CD4-positive, CD25-positive, alpha-beta regulatory T cell (primary cell): ENCODE results near the gene CD70. TPM values are rescaled to one million over a fixed set of nuclear protein-coding genes. Genes with fewer than 3 reads are reported as not detected.

Source experiments
- ATAC-seq, 2 donors: fragments of 150-1000 bp; cut with Tn5 transposase; one replicate each; pipeline ENCODE4 v1.10.0; 2021; ENCODE audit warnings: low read depth in 2 of 2, moderate number of reproducible peaks in 2 of 2, moderate library complexity in 1 of 2
- DNase-seq, 3 donors: peaks; one replicate each; pipeline versions ENCODE4 v3.0.0 to v3.0.0-alpha.2; 2012 to 2022; ENCODE audit warnings: mixed read lengths in 1 of 3
- H3K27ac ChIP-seq: one replicate; pipeline ENCODE4 v1.7.0; 2013; ENCODE audit warnings: mild to moderate bottlenecking, low read length; ENCODE audit not compliant: insufficient read depth, poor library complexity, severe bottlenecking
- H3K27me3 ChIP-seq: one replicate; pipeline ENCODE4 v1.7.0; 2013; ENCODE audit warnings: low read length; ENCODE audit not compliant: control insufficient read depth, insufficient read depth
- H3K36me3 ChIP-seq: one replicate; pipeline ENCODE4 v1.7.0; 2013; ENCODE audit warnings: mild to moderate bottlenecking, low read length, moderate library complexity; ENCODE audit not compliant: control insufficient read depth, insufficient read depth
- H3K4me1 ChIP-seq: 2 replicates; pipeline ENCODE4 v1.7.0; 2013; ENCODE audit warnings: mild to moderate bottlenecking, low read length; ENCODE audit not compliant: insufficient read depth, control insufficient read depth, poor library complexity, severe bottlenecking
- H3K4me3 ChIP-seq: one replicate; pipeline ENCODE4 v1.7.0; 2013; ENCODE audit warnings: low read depth, mild to moderate bottlenecking, low read length, moderate library complexity
- H3K9me3 ChIP-seq, 2 experiments: 1 replicate in 1 of 2; 2 replicates in 1 of 2; pipeline ENCODE4 v1.7.0; 2013; ENCODE audit warnings: low read length in 2 of 2, mild to moderate bottlenecking in 1 of 2, moderate library complexity in 1 of 2; ENCODE audit not compliant: control insufficient read depth in 2 of 2
- H3K27ac Mint-ChIP-seq, 3 donors: one replicate each; pipeline ENCODE4 v1.8.0; 2020 to 2022; ENCODE audit warnings: mild to moderate bottlenecking in 3 of 3, mixed read lengths in 3 of 3, moderate library complexity in 2 of 3
- H3K27me3 Mint-ChIP-seq: one replicate; pipeline ENCODE4 v1.8.0; 2022; ENCODE audit warnings: mild to moderate bottlenecking, mixed read lengths
- H3K36me3 Mint-ChIP-seq: one replicate; pipeline ENCODE4 v1.8.0; 2020; ENCODE audit warnings: mixed read lengths
- H3K4me1 Mint-ChIP-seq, 4 donors: one replicate each; pipeline ENCODE4 v1.8.0; 2020 to 2022; ENCODE audit warnings: mixed read lengths in 4 of 4, mild to moderate bottlenecking in 1 of 4
- H3K4me3 Mint-ChIP-seq, 4 donors: one replicate each; pipeline ENCODE4 v1.8.0; 2020 to 2022; ENCODE audit warnings: mild to moderate bottlenecking in 4 of 4, mixed read lengths in 4 of 4, moderate library complexity in 3 of 4
- H3K9me3 Mint-ChIP-seq, 7 donors: one replicate each; pipeline ENCODE4 v1.8.0; 2020 to 2022; ENCODE audit warnings: mixed read lengths in 7 of 7, mild to moderate bottlenecking in 3 of 7, moderate library complexity in 2 of 7
- polyA plus RNA-seq, 4 donors: library from polyadenylated mRNA; unstranded; fragments of 300-500 nt; fragmentation: Illumina TruSeq; gene quantifications; one replicate each; pipeline ENCODE4 v1.2.3, GENCODE V29; 2021
- total RNA-seq: library from RNA; stranded (reverse); gene quantifications from one replicate; pipeline ENCODE4 v1.2.3, GENCODE V29; 2022

Gene CD70
- total and polyA plus RNA-seq, 5 donors from 2014 or later, result 10.0 to 27.2 (median 22.0) TPM

- no peak overlapping the region for H3K4me3 ChIP-seq
- Mint-ChIP-seq H3K27me3 (peaks cover 12% of the 10 kb centered on the region), H3K36me3 (no peaks in the 10 kb centered on the region), H3K4me1 (peaks cover 6 to 41% (median 27%) of the 10 kb centered on the region in 4 donors), H3K27ac (peak overlapping the region in 1 of 3 donors; percentile 38), H3K4me3 (no peak overlapping the region), H3K9me3 (no peaks in the 10 kb centered on the region)
- no peaks in the 10 kb centered on the region for H3K36me3 ChIP-seq
- ATAC-seq (no peak), DNase-seq (no peak)
- no peaks in the 10 kb centered on the region for H3K9me3 ChIP-seq
- H3K27me3 ChIP-seq, result no peaks in the 10 kb centered on the region
- H3K27ac ChIP-seq, result no peak overlapping the region
- H3K4me1 ChIP-seq, result peaks cover 6% of the 10 kb centered on the region
These were observed 5.7 kb upstream of the CD70 start for GRCh38 chr19:6596621-6597020.

DNA sequence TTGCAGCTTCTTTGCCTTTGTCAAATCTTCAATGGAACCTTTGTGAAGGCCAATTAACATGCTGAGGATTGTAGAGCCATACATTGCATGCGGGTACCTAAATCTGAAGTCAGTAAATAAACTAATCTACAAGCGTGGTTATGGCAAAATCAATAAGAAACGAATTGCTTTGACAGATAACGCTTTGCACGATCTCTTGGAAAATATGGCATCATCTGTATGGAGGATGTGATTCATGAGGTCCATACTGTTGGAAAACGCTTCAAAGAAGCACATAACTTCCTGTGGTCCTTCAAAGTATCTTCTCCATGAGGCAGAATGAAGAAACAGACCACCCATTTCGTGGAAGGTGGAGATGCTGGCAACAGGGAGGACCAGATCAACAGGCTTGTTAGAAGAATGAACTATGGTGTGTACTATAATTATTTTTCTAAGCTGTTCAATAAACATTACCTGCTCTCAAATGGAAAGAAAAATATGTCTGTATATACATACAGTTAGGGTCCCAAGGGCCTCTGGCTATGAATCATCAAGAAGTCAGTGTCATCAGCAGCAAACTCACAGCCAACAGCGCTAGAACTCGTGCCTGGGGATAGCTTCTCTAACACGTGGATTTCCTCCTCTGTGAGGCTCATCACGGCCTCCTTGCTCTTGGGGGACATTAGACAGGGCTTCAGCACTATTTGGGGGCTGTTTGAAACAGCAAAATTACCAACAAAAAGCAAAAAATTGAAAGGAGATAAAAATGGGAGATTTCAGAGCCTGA is 2.9 kb upstream of the CD70 start:
- no peaks in the 10 kb centered on the region for H3K36me3 Mint-ChIP-seq
- H3K9me3 ChIP-seq, result no peaks in the 10 kb centered on the region
- peak overlapping the region in 3 of 4 donors; percentile 20 to 74 (median 68) for H3K4me3 Mint-ChIP-seq
- peaks cover 0 to 2% (median 0%) of the 10 kb centered on the region in 7 donors for H3K9me3 Mint-ChIP-seq
- peaks cover 2% of the 10 kb centered on the region for H3K27me3 ChIP-seq
- peaks cover 31% of the 10 kb centered on the region for H3K4me1 ChIP-seq
- peak overlapping the region in 1 of 3 donors; percentile 31 for H3K27ac Mint-ChIP-seq
- ATAC-seq (no peak), DNase-seq (no peak)
- H3K4me3 ChIP-seq, result no peak overlapping the region
- peaks cover 33% of the 10 kb centered on the region for H3K27me3 Mint-ChIP-seq
- no peaks in the 10 kb centered on the region for H3K36me3 ChIP-seq
- no peak overlapping the region for H3K27ac ChIP-seq
- H3K4me1 Mint-ChIP-seq, result peaks cover 11 to 42% (median 23%) of the 10 kb centered on the region in 4 donors

DNA sequence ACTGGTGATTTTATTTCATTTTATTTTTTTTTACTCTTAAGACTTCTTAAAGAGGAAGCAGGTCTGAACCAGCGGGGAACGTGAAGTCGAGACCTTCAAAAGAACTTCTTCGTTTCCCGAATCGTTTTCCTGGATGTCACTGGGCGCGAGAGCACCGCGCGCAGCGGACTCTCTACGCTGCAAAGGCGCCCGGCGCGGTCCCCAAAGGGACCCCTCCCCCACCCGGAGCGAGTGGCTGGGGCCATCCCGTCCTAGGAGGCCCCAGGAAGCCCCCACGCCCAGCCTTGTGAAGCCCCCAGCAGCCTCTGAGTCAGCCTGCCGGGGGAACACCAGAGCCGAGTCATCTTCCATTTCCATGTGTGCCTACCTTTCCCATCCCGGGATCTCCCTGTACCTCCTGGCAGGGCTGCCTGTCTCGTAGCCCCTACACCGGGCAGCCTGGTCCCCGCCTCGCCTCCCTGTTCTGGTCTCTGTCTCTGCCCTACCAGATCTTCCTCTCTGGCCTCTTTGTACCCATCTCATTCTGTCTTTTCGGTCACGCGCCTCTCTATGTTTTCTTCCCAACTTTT is 608 bp downstream of the CD70 start:
- H3K27ac Mint-ChIP-seq, result peak overlapping the region in 2 of 3 donors; percentile 14 to 30
- peak overlapping the region; percentile 58 for H3K27ac ChIP-seq

DNA sequence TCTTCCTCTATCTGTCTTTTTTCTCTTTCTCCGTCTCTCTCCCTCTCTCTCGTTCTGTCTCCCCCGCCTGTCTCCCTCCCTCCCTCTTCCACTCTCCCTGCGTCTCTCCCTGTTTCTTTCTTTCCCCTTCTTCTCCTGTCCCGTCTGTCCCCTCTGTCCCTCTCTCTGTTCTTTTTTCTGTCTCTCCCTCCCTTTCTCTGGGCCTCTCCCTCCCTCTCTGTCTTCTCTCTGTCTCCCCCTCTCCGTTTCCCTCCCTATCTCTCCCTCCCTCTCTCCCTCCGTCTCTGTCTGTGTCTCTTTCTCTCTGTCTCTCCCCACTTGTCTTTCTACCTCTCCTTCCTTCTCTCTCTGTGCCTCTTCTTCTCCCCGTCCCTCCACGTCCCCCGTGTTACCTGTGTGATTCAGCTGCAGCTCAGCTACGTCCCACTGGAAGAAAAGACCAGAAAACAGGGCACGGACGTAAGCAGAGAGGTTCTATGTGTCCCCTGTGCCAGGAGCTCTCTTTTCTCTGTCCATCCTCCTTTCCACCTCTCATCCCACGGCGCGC is 1.2 kb downstream of the CD70 start:
- Histone ChIP-seq H3K27me3 (peaks cover 9% of the 10 kb centered on the region), H3K27ac (peak overlapping the region; percentile 58)
- H3K4me1 Mint-ChIP-seq, result peaks cover 11 to 61% (median 33%) of the 10 kb centered on the region in 4 donors

More for the DNA sequence above, 608 bp downstream of the CD70 start:
- Histone ChIP-seq H3K27me3 (peaks cover 9% of the 10 kb centered on the region), H3K36me3 (no peaks in the 10 kb centered on the region), H3K4me1 (peaks cover 55% of the 10 kb centered on the region), H3K4me3 (peak overlapping the region; percentile 61), H3K9me3 (no peaks in the 10 kb centered on the region)
- Mint-ChIP-seq H3K4me1 (peaks cover 11 to 61% (median 33%) of the 10 kb centered on the region in 4 donors), H3K27me3 (peaks cover 49% of the 10 kb centered on the region), H3K4me3 (peak overlapping the region; percentile 86 to 93 (median 90)), H3K36me3 (no peaks in the 10 kb centered on the region), H3K9me3 (peaks cover 0 to 4% (median 0%) of the 10 kb centered on the region in 7 donors)
- DNase-seq (peak in 1 of 3 donors; percentile 32), ATAC-seq (peak; percentile 9 to 13)

DNA sequence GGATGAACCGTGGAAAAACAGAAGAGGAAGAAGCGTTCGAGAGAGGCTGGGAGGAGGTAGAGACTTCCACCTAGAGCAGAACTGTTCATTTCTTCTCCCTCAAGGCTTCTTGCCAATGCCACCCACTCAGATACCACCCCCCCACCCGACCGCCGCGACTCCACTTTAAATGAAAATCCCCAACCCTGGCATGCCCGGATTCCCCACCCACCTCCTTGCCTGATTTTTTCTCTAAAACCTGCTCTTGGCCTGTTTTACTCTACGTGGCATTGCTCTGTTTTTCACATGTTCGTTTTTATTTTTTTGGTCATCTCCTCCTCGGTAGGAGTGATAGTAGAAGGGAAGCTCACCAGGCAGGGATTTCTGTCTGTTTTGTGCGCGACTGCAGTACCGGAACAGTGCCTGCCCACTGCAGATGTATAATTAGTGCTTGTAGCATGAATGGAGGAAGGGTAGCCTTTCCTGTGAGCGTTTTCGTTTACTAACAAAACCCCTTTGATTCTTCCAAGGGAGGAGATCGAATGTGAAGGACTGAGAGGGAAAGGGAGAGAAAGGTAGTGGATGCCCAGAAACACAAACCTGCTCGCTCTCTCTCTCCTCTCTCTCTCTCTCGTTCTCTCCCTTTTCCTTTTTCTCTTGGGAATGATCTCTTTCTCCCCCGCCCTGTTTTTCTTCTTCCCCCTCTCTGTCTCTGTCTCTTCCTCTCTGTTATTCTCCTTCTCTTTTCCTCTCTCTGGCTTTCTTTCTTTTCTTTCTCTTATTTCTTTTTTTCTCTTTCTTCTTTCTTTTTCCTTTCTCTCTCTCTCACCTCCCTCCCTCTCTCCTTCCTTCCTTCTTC is 2.2 kb downstream of the CD70 start:
- H3K4me3 ChIP-seq, result peak overlapping the region; percentile 57
- peak overlapping the region in 2 of 3 donors; percentile 10 to 39 for H3K27ac Mint-ChIP-seq
- ATAC-seq, result no peak
- H3K9me3 ChIP-seq, result no peaks in the 10 kb centered on the region
- peaks cover 0 to 4% (median 0%) of the 10 kb centered on the region in 7 donors for H3K9me3 Mint-ChIP-seq
- H3K27me3 ChIP-seq, result peaks cover 9% of the 10 kb centered on the region
- no peaks in the 10 kb centered on the region for H3K36me3 Mint-ChIP-seq
- H3K4me1 Mint-ChIP-seq, result peaks cover 7 to 61% (median 30%) of the 10 kb centered on the region in 4 donors
- H3K27ac ChIP-seq, result no peak overlapping the region
- peaks cover 55% of the 10 kb centered on the region for H3K4me1 ChIP-seq
- H3K27me3 Mint-ChIP-seq, result peaks cover 47% of the 10 kb centered on the region
- no peaks in the 10 kb centered on the region for H3K36me3 ChIP-seq
- peak overlapping the region; percentile 84 to 93 (median 90) for H3K4me3 Mint-ChIP-seq
- DNase-seq, result peak in 1 of 3 donors; percentile 39

More for the DNA sequence above, 1.2 kb downstream of the CD70 start:
- H3K36me3 ChIP-seq, result no peaks in the 10 kb centered on the region
- peak overlapping the region; percentile 61 for H3K4me3 ChIP-seq
- Mint-ChIP-seq H3K4me3 (peak overlapping the region; percentile 86 to 93 (median 90)), H3K9me3 (peaks cover 0 to 4% (median 0%) of the 10 kb centered on the region in 7 donors), H3K27ac (no peak overlapping the region), H3K27me3 (peaks cover 51% of the 10 kb centered on the region), H3K36me3 (no peaks in the 10 kb centered on the region)
- ATAC-seq, result no peak
- peaks cover 55% of the 10 kb centered on the region for H3K4me1 ChIP-seq
- no peaks in the 10 kb centered on the region for H3K9me3 ChIP-seq
- no peak for DNase-seq

DNA sequence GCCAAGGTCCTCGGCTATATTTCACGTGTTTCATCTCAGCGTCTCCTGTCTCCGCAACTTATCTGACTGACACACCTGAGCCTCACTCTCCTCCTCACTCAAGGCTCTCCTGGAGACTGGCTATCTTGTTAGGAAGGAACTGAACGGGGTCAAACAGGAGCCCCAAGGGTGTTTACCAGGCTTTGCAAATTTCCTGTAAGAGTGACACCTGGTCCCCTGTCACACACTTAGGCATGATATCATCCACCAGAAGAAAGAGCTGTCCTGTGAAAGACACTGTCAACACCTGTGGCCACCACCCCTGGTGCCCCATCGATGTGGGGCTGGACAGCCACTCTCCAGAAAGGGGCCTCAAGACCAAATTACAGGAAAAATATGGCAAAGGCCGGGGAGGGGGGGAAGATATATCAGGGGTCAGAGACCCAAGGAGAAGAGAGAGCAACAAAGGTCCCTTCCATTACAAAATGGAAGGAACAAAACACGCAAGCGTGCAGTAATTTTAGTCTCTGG is 2.9 kb downstream of the CD70 start:
- peaks cover 0 to 4% (median 0%) of the 10 kb centered on the region in 7 donors for H3K9me3 Mint-ChIP-seq
- peaks cover 46% of the 10 kb centered on the region for H3K27me3 Mint-ChIP-seq
- peaks cover 9% of the 10 kb centered on the region for H3K27me3 ChIP-seq
- no peak for ATAC-seq
- no peaks in the 10 kb centered on the region for H3K36me3 ChIP-seq
- H3K9me3 ChIP-seq, result no peaks in the 10 kb centered on the region
- peak overlapping the region; percentile 57 for H3K4me3 ChIP-seq
- no peak overlapping the region for H3K27ac ChIP-seq
- H3K27ac Mint-ChIP-seq, result no peak overlapping the region
- H3K4me3 Mint-ChIP-seq, result peak overlapping the region; percentile 64 to 93 (median 86)
- H3K4me1 ChIP-seq, result peaks cover 55% of the 10 kb centered on the region
- peak in 1 of 3 donors; percentile 39 for DNase-seq
- no peaks in the 10 kb centered on the region for H3K36me3 Mint-ChIP-seq
- H3K4me1 Mint-ChIP-seq, result peaks cover 6 to 61% (median 29%) of the 10 kb centered on the region in 4 donors
